H1 (cell line): ENCODE measurements around the gene ITPR3.

Experiments
- BRCA1 ChIP-seq: IDR thresholded peaks from 2 replicates; pipeline ENCODE4 v1.6.1; 2012; ENCODE audit warnings: low read depth, low read length, improper control_type of control experiment
- CEBPB ChIP-seq: IDR thresholded peaks from 2 replicates; pipeline ENCODE4 v1.6.1; 2012; ENCODE audit warnings: low read depth, low read length
- CREB1 ChIP-seq: IDR thresholded peaks from 2 replicates; pipeline ENCODE4 v1.6.1; 2012; ENCODE audit warnings: inconsistent platforms
- EGR1 ChIP-seq: IDR thresholded peaks from 2 replicates; pipeline ENCODE4 v1.6.1; 2011; ENCODE audit warnings: low read depth, low read length, borderline replicate concordance
- POLR2A ChIP-seq, 2 experiments: IDR thresholded peaks; 1 replicate in 1 of 2; 2 replicates in 1 of 2; pipeline ENCODE4 v1.6.1; 2011; ENCODE audit warnings: low read depth in 2 of 2, low read length in 2 of 2, mild to moderate bottlenecking in 2 of 2; ENCODE audit errors: control extremely low read depth in 1 of 2
- POLR2AphosphoS5 ChIP-seq: IDR thresholded peaks from 2 replicates; pipeline ENCODE4 v1.6.1; 2011; ENCODE audit warnings: low read depth, low read length
- SP1 ChIP-seq: IDR thresholded peaks from 2 replicates; pipeline ENCODE4 v1.6.1; 2011; ENCODE audit warnings: low read depth, low read length
- TF ChIP-seq, protein P1 (sequence below), 3 experiments: IDR thresholded peaks; 1 replicate in 2 of 3; 2 replicates in 1 of 3; pipeline versions ENCODE4 v1.5.1 to v1.6.1; 2011; ENCODE audit warnings: low read length in 3 of 3, mild to moderate bottlenecking in 3 of 3, inconsistent platforms in 2 of 3, low read depth in 1 of 3, moderate library complexity in 1 of 3; ENCODE audit not compliant: insufficient read depth in 1 of 3; ENCODE audit errors: control extremely low read depth in 1 of 3
- TF ChIP-seq, protein P2 (sequence below): IDR thresholded peaks from 2 replicates; pipeline ENCODE4 v1.6.1; 2012; ENCODE audit warnings: low read length, inconsistent platforms

DNA sequence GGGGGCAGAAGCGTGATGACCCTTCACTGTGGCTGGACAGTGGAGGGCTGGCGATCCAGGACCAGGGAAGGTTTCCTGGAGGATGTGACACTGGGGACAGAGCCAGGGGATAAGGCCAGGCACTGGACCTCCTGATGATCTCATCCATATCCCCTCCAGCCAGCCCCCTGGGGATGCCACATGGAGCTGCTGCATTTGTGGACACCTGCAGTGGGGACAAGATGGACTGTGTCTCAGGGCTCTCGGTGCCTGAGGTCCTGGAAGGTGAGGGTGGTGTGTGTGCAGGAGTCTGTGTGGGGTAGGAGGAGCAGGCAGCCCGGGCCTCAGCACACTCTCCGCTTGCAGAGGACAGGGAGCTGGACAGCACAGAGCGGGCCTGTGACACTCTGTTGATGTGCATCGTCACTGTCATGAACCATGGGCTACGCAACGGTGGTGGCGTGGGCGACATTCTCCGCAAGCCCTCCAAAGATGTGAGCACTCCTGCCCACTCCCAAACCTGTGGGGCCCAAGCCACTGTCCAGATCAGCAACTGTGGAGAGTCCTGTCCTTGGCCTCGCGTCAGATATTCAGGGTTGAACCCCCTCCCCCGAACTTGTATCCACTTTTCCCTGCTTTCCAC lies 70.4 kb downstream of the ITPR3 start:
- TF ChIP-seq, protein P1, sequence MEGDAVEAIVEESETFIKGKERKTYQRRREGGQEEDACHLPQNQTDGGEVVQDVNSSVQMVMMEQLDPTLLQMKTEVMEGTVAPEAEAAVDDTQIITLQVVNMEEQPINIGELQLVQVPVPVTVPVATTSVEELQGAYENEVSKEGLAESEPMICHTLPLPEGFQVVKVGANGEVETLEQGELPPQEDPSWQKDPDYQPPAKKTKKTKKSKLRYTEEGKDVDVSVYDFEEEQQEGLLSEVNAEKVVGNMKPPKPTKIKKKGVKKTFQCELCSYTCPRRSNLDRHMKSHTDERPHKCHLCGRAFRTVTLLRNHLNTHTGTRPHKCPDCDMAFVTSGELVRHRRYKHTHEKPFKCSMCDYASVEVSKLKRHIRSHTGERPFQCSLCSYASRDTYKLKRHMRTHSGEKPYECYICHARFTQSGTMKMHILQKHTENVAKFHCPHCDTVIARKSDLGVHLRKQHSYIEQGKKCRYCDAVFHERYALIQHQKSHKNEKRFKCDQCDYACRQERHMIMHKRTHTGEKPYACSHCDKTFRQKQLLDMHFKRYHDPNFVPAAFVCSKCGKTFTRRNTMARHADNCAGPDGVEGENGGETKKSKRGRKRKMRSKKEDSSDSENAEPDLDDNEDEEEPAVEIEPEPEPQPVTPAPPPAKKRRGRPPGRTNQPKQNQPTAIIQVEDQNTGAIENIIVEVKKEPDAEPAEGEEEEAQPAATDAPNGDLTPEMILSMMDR (IDR thresholded peaks at IDR 0.05; ENCODE audit: control extremely low read depth in 1 of 3, insufficient read depth in 1 of 3, low read depth in 1 of 3, low read length in 3 of 3) = no peak
- TF ChIP-seq POLR2A (IDR thresholded peaks at IDR 0.05; ENCODE audit: control extremely low read depth in 1 of 2, low read depth in 2 of 2, low read length in 2 of 2) (no peak; a peak in 1 of 3 replicates), CREB1 (no peak), BRCA1 (no peak), POLR2AphosphoS5 (no peak), CEBPB (no peak), EGR1 (no peak), SP1 (no peak)
- TF ChIP-seq, protein P2, sequence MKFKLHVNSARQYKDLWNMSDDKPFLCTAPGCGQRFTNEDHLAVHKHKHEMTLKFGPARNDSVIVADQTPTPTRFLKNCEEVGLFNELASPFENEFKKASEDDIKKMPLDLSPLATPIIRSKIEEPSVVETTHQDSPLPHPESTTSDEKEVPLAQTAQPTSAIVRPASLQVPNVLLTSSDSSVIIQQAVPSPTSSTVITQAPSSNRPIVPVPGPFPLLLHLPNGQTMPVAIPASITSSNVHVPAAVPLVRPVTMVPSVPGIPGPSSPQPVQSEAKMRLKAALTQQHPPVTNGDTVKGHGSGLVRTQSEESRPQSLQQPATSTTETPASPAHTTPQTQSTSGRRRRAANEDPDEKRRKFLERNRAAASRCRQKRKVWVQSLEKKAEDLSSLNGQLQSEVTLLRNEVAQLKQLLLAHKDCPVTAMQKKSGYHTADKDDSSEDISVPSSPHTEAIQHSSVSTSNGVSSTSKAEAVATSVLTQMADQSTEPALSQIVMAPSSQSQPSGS = no peak
